Osteocyte (in vitro differentiated cells): ENCODE results near the gene TRRAP. TPM values are rescaled to one million over a fixed set of nuclear protein-coding genes. Genes with fewer than 3 reads are reported as not detected.

Source experiments
- DNase-seq: peaks from one replicate; pipeline ENCODE4 v3.0.0; 2021; ENCODE audit warnings: mixed read lengths; ENCODE audit not compliant: unreplicated experiment; ENCODE audit errors: extremely low spot score
- H3K27ac Mint-ChIP-seq: one replicate; pipeline ENCODE4 v1.8.0; 2021; ENCODE audit warnings: mild to moderate bottlenecking, mixed read lengths; ENCODE audit not compliant: unreplicated experiment
- H3K27me3 Mint-ChIP-seq: one replicate; pipeline ENCODE4 v1.8.0; 2021; ENCODE audit warnings: mixed read lengths; ENCODE audit not compliant: unreplicated experiment
- H3K36me3 Mint-ChIP-seq: one replicate; pipeline ENCODE4 v1.8.0; 2021; ENCODE audit warnings: mixed read lengths; ENCODE audit not compliant: unreplicated experiment
- H3K4me1 Mint-ChIP-seq: one replicate; pipeline ENCODE4 v1.8.0; 2021; ENCODE audit warnings: mixed read lengths; ENCODE audit not compliant: unreplicated experiment
- H3K4me3 Mint-ChIP-seq: one replicate; pipeline ENCODE4 v1.8.0; 2021; ENCODE audit warnings: mild to moderate bottlenecking, moderate library complexity, mixed read lengths; ENCODE audit not compliant: unreplicated experiment
- H3K9me3 Mint-ChIP-seq: one replicate; pipeline ENCODE4 v1.8.0; 2021; ENCODE audit warnings: mixed read lengths; ENCODE audit not compliant: unreplicated experiment
- CTCF ChIP-seq: fragments of 200-600 bp; sonication (generic); IDR thresholded peaks from 2 replicates; pipeline ENCODE4 v1.5.0; 2021; ENCODE audit warnings: antibody characterized with exemption, mild to moderate bottlenecking, moderate library complexity
- total RNA-seq: library from RNA; stranded (reverse); gene quantifications from 2 replicates; pipeline ENCODE4 v1.2.1, GENCODE V29; 2021

Gene TRRAP
- total RNA-seq, 1 donor from 2014 or later, result 48.5 TPM

GRCh38 chr7:98974205-98974604, 95.9 kb downstream of the TRRAP start:
- TF ChIP-seq CTCF, result no peak
- H3K27ac Mint-ChIP-seq, result no peak overlapping the region
- H3K4me1 Mint-ChIP-seq, result no peaks in the 10 kb centered on the region
- H3K9me3 Mint-ChIP-seq, result no peaks in the 10 kb centered on the region
- DNase-seq, result no peak
- H3K4me3 Mint-ChIP-seq, result no peak overlapping the region
- H3K36me3 Mint-ChIP-seq, result peaks cover 62% of the 10 kb centered on the region
- H3K27me3 Mint-ChIP-seq, result no peaks in the 10 kb centered on the region

GRCh38 chr7:98974906-98975816, 96.8 kb downstream of the TRRAP start:
- H3K27ac Mint-ChIP-seq, result no peak overlapping the region
- TF ChIP-seq CTCF, result no peak
- peaks cover 62% of the 10 kb centered on the region for H3K36me3 Mint-ChIP-seq
- no peak overlapping the region for H3K4me3 Mint-ChIP-seq
- DNase-seq, result no peak
- no peaks in the 10 kb centered on the region for H3K4me1 Mint-ChIP-seq
- no peaks in the 10 kb centered on the region for H3K27me3 Mint-ChIP-seq
- H3K9me3 Mint-ChIP-seq, result no peaks in the 10 kb centered on the region

DNA sequence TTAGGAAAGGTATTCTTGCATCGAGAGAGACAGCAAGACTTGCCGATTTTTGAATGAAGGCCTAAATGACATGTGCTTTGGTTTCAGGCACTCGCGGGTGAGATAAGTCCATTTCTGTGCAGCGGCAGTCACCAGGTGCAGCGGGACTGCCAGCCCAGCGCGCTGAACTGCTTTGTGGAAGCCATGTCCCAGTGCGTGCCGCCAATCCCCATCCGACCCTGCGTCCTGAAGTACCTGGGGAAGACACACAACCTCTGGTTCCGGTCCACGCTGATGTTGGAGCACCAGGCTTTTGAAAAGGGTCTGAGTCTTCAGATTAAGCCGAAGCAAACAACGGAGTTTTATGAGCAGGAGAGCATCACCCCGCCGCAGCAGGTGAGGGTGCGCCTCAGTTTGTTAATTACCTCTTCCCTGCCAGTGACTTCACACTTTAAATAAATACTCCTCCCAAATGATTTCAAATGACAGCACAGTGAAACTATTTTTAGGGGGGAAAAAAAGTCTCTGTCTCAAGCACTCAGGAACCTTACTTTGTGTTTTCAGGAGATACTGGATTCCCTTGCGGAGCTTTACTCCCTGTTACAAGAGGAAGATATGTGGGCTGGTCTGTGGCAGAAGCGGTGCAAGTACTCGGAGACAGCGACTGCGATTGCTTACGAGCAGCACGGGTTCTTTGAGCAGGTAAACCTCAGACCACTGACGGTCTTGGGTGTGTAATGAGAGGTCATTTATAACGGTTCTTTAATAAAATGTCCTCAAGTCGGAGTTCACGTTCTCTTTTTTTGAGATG, 98.3 kb downstream of the TRRAP start:
- no peaks in the 10 kb centered on the region for H3K9me3 Mint-ChIP-seq

GRCh38 chr7:98978672-98979071, 100.3 kb downstream of the TRRAP start:
- Mint-ChIP-seq H3K9me3 (no peaks in the 10 kb centered on the region), H3K4me1 (no peaks in the 10 kb centered on the region), H3K36me3 (peaks cover 62% of the 10 kb centered on the region), H3K27ac (no peak overlapping the region), H3K4me3 (no peak overlapping the region), H3K27me3 (no peaks in the 10 kb centered on the region)
- DNase-seq, result no peak
- TF ChIP-seq CTCF, result no peak

More for the DNA sequence above, 98.3 kb downstream of the TRRAP start:
- H3K27me3 Mint-ChIP-seq, result no peaks in the 10 kb centered on the region
- no peak overlapping the region for H3K4me3 Mint-ChIP-seq
- no peaks in the 10 kb centered on the region for H3K4me1 Mint-ChIP-seq
- no peak for DNase-seq
- no peak overlapping the region for H3K27ac Mint-ChIP-seq
- peaks cover 62% of the 10 kb centered on the region for H3K36me3 Mint-ChIP-seq
- TF ChIP-seq CTCF, result no peak

GRCh38 chr7:98981701-98982100, 103.4 kb downstream of the TRRAP start:
- H3K36me3 Mint-ChIP-seq, result peaks cover 70% of the 10 kb centered on the region
- peaks cover 11% of the 10 kb centered on the region for H3K9me3 Mint-ChIP-seq
- DNase-seq, result no peak
- H3K27ac Mint-ChIP-seq, result no peak overlapping the region
- H3K4me1 Mint-ChIP-seq, result no peaks in the 10 kb centered on the region
- no peaks in the 10 kb centered on the region for H3K27me3 Mint-ChIP-seq
- H3K4me3 Mint-ChIP-seq, result no peak overlapping the region
- TF ChIP-seq CTCF, result no peak
